ENCODE measurements around the gene SARDH. TPM values are rescaled to one million over a fixed set of nuclear protein-coding genes. Genes with fewer than 3 reads are reported as not detected.

Gene SARDH
- polyA plus RNA-seq, 1 donor, result 4.5 TPM

GRCh38 chr9:133781828-133782135 is 43.6 kb upstream of the SARDH start:
- no peak overlapping the region for H3K4me3 ChIP-seq (ENCODE audit: low read length)
- H3K9me3 ChIP-seq (ENCODE audit: control insufficient read depth, low read depth, low read length), result no peaks in the 10 kb centered on the region
- H3K27ac ChIP-seq (ENCODE audit: low read length), result no peak overlapping the region
- no peak for DNase-seq
- peaks cover 86% of the 10 kb centered on the region for H3K36me3 ChIP-seq (ENCODE audit: control insufficient read depth, insufficient read depth, low read length)
- no peaks in the 10 kb centered on the region for H3K27me3 ChIP-seq (ENCODE audit: control insufficient read depth, insufficient read depth, low read length)
- 90% methylated on average over 2 of the region's 10 CpGs for WGBS (ENCODE audit: insufficient coverage, low lambda C conversion rate)
- no peaks in the 10 kb centered on the region for H3K4me1 ChIP-seq (ENCODE audit: control insufficient read depth, insufficient read depth, low read length)

- DNase-seq, result no peak
- Histone ChIP-seq H3K4me3 (ENCODE audit: low read length) (no peak overlapping the region), H3K9me3 (ENCODE audit: control insufficient read depth, low read depth, low read length) (no peaks in the 10 kb centered on the region), H3K4me1 (ENCODE audit: control insufficient read depth, insufficient read depth, low read length) (no peaks in the 10 kb centered on the region), H3K27me3 (ENCODE audit: control insufficient read depth, insufficient read depth, low read length) (no peaks in the 10 kb centered on the region), H3K36me3 (ENCODE audit: control insufficient read depth, insufficient read depth, low read length) (peaks cover 88% of the 10 kb centered on the region), H3K27ac (ENCODE audit: low read length) (no peak overlapping the region)
- 100% methylated on average over 1 of the region's 15 CpGs for WGBS (ENCODE audit: insufficient coverage, low lambda C conversion rate)
Measured at GRCh38 chr9:133780962-133781827, 43.0 kb upstream of the SARDH start.

DNA sequence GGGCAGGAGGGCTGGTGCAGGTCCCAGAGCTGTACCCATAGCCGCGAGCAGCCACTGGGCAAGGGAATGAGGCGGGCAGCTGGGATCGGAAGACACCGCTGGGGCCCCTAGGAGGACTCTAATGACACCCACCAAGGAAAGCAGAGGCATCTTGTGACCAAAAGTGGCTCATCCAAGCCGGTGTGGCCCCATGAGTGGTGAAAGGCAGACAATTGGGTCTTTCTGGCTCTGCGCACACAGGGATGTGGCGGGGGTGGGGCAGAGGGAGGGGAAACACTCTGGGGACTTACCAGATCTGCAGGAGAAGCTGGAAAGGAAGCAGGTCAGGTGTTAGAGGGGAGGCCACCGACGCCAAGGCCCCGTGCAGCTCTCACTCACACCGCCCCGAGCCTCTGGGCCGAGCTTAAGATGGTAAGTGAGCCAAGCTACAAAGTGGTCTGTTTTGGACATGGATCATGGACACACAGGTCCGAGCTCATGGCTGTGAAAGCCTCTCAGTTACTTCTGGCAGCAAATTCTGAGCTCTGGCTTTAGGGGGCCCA is 42.3 kb upstream of the SARDH start:
- peaks cover 5% of the 10 kb centered on the region for H3K9me3 ChIP-seq (ENCODE audit: control insufficient read depth, low read depth, low read length)
- no peaks in the 10 kb centered on the region for H3K27me3 ChIP-seq (ENCODE audit: control insufficient read depth, insufficient read depth, low read length)
- WGBS (ENCODE audit: insufficient coverage, low lambda C conversion rate), result no CpG with 5 or more reads among the region's 15 CpGs
- H3K4me1 ChIP-seq (ENCODE audit: control insufficient read depth, insufficient read depth, low read length), result no peaks in the 10 kb centered on the region
- peaks cover 88% of the 10 kb centered on the region for H3K36me3 ChIP-seq (ENCODE audit: control insufficient read depth, insufficient read depth, low read length)
- H3K4me3 ChIP-seq (ENCODE audit: low read length), result no peak overlapping the region
- no peak for DNase-seq
- H3K27ac ChIP-seq (ENCODE audit: low read length), result no peak overlapping the region

DNA sequence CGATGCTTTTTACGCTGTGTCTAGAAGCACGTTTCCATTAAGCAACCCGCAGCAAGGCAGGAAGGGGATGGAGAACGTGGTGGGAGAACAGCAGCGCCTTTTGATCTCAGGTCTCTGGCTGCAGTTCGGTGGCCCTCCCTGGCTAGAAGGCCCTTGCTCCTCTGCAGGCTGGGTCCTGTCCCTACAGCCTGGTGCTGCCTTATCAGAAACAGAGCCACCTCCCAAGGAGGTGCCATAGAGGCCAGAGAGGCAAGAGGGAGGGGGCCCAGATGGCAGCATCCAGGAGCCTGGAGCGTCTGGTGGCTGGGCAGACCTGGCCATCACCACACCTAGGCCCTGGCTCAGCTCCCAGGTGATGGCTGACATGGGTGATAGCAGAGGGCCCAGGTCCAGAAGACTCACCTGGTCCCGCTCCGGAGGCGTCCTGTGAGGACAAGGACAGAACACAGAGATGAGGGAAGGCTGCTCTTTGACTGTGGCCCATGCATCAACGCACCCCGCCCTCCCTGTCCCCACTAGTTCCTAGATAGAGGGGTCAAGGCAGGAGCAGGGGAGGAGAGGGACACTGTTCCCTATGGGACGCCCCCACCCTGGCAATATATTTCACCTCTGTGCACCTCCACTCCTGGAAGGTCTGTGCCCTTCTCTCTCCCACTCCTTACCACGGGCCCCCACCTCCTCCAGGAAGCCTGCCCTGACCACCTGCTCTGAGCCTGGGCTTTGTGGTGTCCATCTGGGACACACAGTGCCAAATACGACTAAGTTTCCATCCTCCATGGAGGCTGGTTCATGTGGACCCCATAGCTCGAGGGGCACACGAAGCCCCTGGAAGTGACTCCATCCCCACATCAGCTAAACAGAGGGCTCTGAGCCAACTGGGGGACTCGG is 41.6 kb upstream of the SARDH start:
- DNase-seq, result no peak
- Histone ChIP-seq H3K27ac (ENCODE audit: low read length) (no peak overlapping the region), H3K9me3 (ENCODE audit: control insufficient read depth, low read depth, low read length) (peaks cover 8% of the 10 kb centered on the region), H3K36me3 (ENCODE audit: control insufficient read depth, insufficient read depth, low read length) (peaks cover 87% of the 10 kb centered on the region), H3K4me3 (ENCODE audit: low read length) (no peak overlapping the region), H3K27me3 (ENCODE audit: control insufficient read depth, insufficient read depth, low read length) (no peaks in the 10 kb centered on the region), H3K4me1 (ENCODE audit: control insufficient read depth, insufficient read depth, low read length) (no peaks in the 10 kb centered on the region)
- WGBS (ENCODE audit: insufficient coverage, low lambda C conversion rate), result no CpG with 5 or more reads among the region's 19 CpGs

DNA sequence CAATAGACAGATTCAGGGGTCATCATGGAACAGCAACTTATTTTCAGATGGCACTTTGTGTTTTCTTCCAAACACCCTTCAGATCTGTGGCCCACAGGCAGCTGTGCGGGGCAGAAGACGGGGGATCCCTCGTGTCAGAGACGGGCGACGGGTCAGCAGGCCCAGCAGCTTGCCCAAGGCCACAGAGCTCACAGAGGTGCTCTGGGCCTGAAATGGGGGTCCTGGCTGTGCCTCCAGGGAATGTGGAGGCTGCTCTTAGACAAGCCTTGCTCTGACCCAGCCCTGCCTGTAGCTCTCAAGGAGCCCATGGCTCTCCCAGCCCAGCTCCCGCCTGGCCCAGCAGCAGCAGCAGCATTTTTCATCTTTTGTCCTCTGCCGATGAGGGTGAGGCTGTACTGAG is 40.9 kb upstream of the SARDH start:
- H3K4me1 ChIP-seq (ENCODE audit: control insufficient read depth, insufficient read depth, low read length), result no peaks in the 10 kb centered on the region
- DNase-seq, result no peak
- peaks cover 87% of the 10 kb centered on the region for H3K36me3 ChIP-seq (ENCODE audit: control insufficient read depth, insufficient read depth, low read length)
- no CpG with 5 or more reads among the region's 8 CpGs for WGBS (ENCODE audit: insufficient coverage, low lambda C conversion rate)
- peaks cover 14% of the 10 kb centered on the region for H3K9me3 ChIP-seq (ENCODE audit: control insufficient read depth, low read depth, low read length)
- no peak overlapping the region for H3K27ac ChIP-seq (ENCODE audit: low read length)
- no peaks in the 10 kb centered on the region for H3K27me3 ChIP-seq (ENCODE audit: control insufficient read depth, insufficient read depth, low read length)
- no peak overlapping the region for H3K4me3 ChIP-seq (ENCODE audit: low read length)

GRCh38 chr9:133778336-133779013 is 40.3 kb upstream of the SARDH start:
- Histone ChIP-seq H3K36me3 (ENCODE audit: control insufficient read depth, insufficient read depth, low read length) (peaks cover 88% of the 10 kb centered on the region), H3K9me3 (ENCODE audit: control insufficient read depth, low read depth, low read length) (peaks cover 15% of the 10 kb centered on the region), H3K27me3 (ENCODE audit: control insufficient read depth, insufficient read depth, low read length) (no peaks in the 10 kb centered on the region), H3K4me3 (ENCODE audit: low read length) (no peak overlapping the region), H3K4me1 (ENCODE audit: control insufficient read depth, insufficient read depth, low read length) (no peaks in the 10 kb centered on the region), H3K27ac (ENCODE audit: low read length) (no peak overlapping the region)
- no CpG with 5 or more reads among the region's 20 CpGs for WGBS (ENCODE audit: insufficient coverage, low lambda C conversion rate)
- DNase-seq, result no peak

- H3K27ac ChIP-seq (ENCODE audit: low read length), result no peak overlapping the region
- no peaks in the 10 kb centered on the region for H3K27me3 ChIP-seq (ENCODE audit: control insufficient read depth, insufficient read depth, low read length)
- H3K4me1 ChIP-seq (ENCODE audit: control insufficient read depth, insufficient read depth, low read length), result no peaks in the 10 kb centered on the region
- peaks cover 15% of the 10 kb centered on the region for H3K9me3 ChIP-seq (ENCODE audit: control insufficient read depth, low read depth, low read length)
- WGBS (ENCODE audit: insufficient coverage, low lambda C conversion rate), result no CpG with 5 or more reads among the region's 14 CpGs
- peaks cover 85% of the 10 kb centered on the region for H3K36me3 ChIP-seq (ENCODE audit: control insufficient read depth, insufficient read depth, low read length)
- H3K4me3 ChIP-seq (ENCODE audit: low read length), result no peak overlapping the region
- no peak for DNase-seq
Measured at GRCh38 chr9:133777871-133778270, 39.7 kb upstream of the SARDH start.

GRCh38 chr9:133777068-133777791 is 39.1 kb upstream of the SARDH start:
- Histone ChIP-seq H3K27ac (ENCODE audit: low read length) (no peak overlapping the region), H3K9me3 (ENCODE audit: control insufficient read depth, low read depth, low read length) (peaks cover 15% of the 10 kb centered on the region), H3K4me3 (ENCODE audit: low read length) (no peak overlapping the region), H3K4me1 (ENCODE audit: control insufficient read depth, insufficient read depth, low read length) (no peaks in the 10 kb centered on the region), H3K36me3 (ENCODE audit: control insufficient read depth, insufficient read depth, low read length) (peaks cover 88% of the 10 kb centered on the region), H3K27me3 (ENCODE audit: control insufficient read depth, insufficient read depth, low read length) (no peaks in the 10 kb centered on the region)
- WGBS (ENCODE audit: insufficient coverage, low lambda C conversion rate), result no CpG with 5 or more reads among the region's 15 CpGs
- no peak for DNase-seq

DNA sequence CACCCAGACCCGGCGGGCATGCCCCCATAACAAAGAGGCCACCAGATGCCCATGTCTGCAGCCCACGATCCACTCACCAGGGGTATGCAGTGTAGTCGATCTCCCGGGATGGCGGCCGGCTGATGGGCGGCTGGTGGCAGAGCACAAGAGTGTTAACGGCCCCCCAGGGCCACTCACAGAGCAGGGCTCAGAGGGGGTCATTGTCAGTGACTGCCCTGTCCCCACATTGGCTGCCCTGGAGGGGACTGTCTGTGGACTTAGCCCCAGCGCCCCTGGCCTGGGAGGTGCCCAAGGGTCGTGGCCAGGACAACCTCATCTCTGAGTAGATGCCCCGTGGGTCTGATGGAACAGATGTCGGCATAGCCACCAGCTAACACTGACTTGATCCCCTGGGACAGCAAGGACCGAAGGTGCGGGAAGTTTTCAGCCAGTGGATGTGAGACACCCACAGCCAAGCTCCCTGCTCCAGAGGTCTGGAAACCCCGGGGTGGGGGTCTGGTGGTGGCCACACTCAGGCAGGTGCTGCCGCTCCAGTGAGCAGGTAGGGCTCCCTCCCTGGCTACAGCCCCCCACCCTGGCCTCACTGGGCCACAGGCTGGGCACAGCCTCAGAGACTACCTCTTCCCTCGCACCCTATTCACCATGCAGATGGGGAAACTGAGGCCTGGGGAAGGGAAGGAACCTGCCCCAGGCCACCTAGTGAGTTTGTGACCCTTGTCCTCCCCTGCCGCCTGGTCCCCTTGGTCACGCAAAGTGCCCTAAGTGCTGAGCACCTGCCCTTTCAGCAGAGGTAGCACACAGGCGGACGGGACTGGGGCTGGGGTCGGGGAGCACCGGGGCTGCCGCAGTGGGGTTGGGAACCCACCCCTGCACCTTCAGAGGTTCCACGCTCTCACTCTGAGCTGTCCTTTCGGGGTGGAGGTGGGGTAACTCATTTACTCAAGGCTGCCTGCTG is 38.1 kb upstream of the SARDH start:
- DNase-seq, result no peak
- Histone ChIP-seq H3K9me3 (ENCODE audit: control insufficient read depth, low read depth, low read length) (peaks cover 18% of the 10 kb centered on the region), H3K27me3 (ENCODE audit: control insufficient read depth, insufficient read depth, low read length) (no peaks in the 10 kb centered on the region), H3K4me3 (ENCODE audit: low read length) (no peak overlapping the region), H3K36me3 (ENCODE audit: control insufficient read depth, insufficient read depth, low read length) (peaks cover 92% of the 10 kb centered on the region), H3K27ac (ENCODE audit: low read length) (no peak overlapping the region), H3K4me1 (ENCODE audit: control insufficient read depth, insufficient read depth, low read length) (no peaks in the 10 kb centered on the region)
- no CpG with 5 or more reads among the region's 27 CpGs for WGBS (ENCODE audit: insufficient coverage, low lambda C conversion rate)
